ENCODE measurements around the gene IFI35. TPM values are rescaled to one million over a fixed set of nuclear protein-coding genes. Genes with fewer than 3 reads are reported as not detected.

IFI35 gene
- total and polyA plus RNA-seq, 9 of the 15 experiments (the other 6 are each of a cell fraction or from before 2014, with no cell fraction given), result 4.4 to 13.1 (median 10.2) TPM

GRCh38 chr17:42982266-42982665 is 24.3 kb upstream of the IFI35 start (continued):
- TF ChIP-seq ZNF280B (CRISPR knock-in tag; IDR thresholded peaks at IDR 0.05), result no peak

DNA sequence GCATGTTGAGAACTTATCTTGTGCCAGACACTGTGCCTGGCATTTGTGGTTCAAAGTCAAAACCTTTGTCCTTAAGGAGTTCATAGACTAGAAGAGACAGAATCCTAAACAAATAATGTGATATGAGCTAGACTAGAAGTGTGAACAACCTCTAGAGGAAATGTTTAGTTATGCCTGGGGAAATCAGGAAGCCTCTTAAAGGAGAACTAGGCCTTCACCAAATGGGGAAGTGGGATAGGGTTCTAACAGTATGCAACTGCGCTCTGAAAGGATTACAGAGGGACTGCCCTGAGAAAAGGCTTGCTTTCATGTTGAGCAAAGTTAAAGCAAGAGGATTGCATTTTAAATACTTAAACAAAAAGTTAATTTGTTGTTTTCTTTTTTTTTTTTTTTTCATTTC is 21.4 kb upstream of the IFI35 start:
- ATAC-seq, result no peak
- H3K4me2 ChIP-seq (ENCODE audit: insufficient read depth, low read length), result no peak overlapping the region
- no peak overlapping the region for H2AFZ ChIP-seq (ENCODE audit: low read depth, low read length)
- H4K20me1 ChIP-seq (replicated peaks; ENCODE audit: control insufficient read depth, insufficient read depth, low read length), result no peaks in the 10 kb centered on the region
- peaks cover 39% of the 10 kb centered on the region for H3K79me2 ChIP-seq (ENCODE audit: control insufficient read depth, insufficient read depth, low read length)
- no peaks in the 10 kb centered on the region for H3K27me3 ChIP-seq (ENCODE audit: control insufficient read depth in 2 of 2, insufficient read depth in 2 of 2, low read length in 2 of 2)
- no peak overlapping the region for H3K4me3 ChIP-seq
- DNase-seq (ENCODE audit: extremely low read depth in 1 of 4, low spot score in 3 of 4), result no peak
- no peaks in the 10 kb centered on the region for H3K9me3 ChIP-seq (replicated peaks; ENCODE audit: control insufficient read depth, insufficient read depth, low read depth, low read length)
- H3K9ac ChIP-seq (ENCODE audit: insufficient read depth in 1 of 2, low read depth in 2 of 2, low read length in 2 of 2), result no peak overlapping the region
- peaks cover 11 to 13% of the 10 kb centered on the region in 2 experiments; a peak in 4 of 5 replicates for H3K4me1 ChIP-seq (replicated peaks in 1 of 2; ENCODE audit: control insufficient read depth in 2 of 2, insufficient read depth in 2 of 2, low read length in 2 of 2)
- intact Hi-C loops (cut with micrococcal nuclease) (no loop called here), in situ Hi-C loops (cut with MboI) (no loop called here)
- H3K27ac ChIP-seq (ENCODE audit: extremely low read depth, low read depth, low read length), result peak overlapping the region; percentile 15; the same call in 1 of the 3 replicates
- no TSS peak for BruUV-seq (replicated peaks)
- ChIA-PET POLR2A (interaction anchor here (0.7 to 2.6 kb wide), 2 partner anchors 8 to 13 kb away, joined by 3 to 16 read pairs; partner anchors contain the start of gene RPL27), CTCF (ENCODE audit: low intra/inter-chr PET ratio) (no interaction called here)
- H3K36me3 ChIP-seq (ENCODE audit: control insufficient read depth, insufficient read depth, low read length), result peaks cover 74% of the 10 kb centered on the region
- peak; percentile 95 for TF ChIP-seq SPI1 (IDR thresholded peaks at IDR 0.05; ENCODE audit: borderline replicate concordance, low read depth, low read length)
- TF ChIP-seq RBM25 (IDR thresholded peaks at IDR 0.05; ENCODE audit: low read depth, low read length, severe bottlenecking), result no peak
- 0% methylated on average over 1 of the region's 1 CpG for WGBS (ENCODE audit: insufficient coverage, low coverage, missing lambda C conversion rate)
- H3K9me1 ChIP-seq (ENCODE audit: control insufficient read depth, insufficient read depth, low read length), result no peaks in the 10 kb centered on the region
- FAIRE-seq, result no peak
